Stomach smooth muscle (tissue), 2 donors: ENCODE results near the gene ATG2A.

Experiments used
- H3K27ac ChIP-seq: one replicate; pipeline ENCODE4 v1.7.0; 2013; ENCODE audit warnings: mild to moderate bottlenecking, low read length, inconsistent platforms
- H3K27me3 ChIP-seq, 2 donors: one replicate each; pipeline ENCODE4 v1.7.0; 2013; ENCODE audit warnings: low read length in 2 of 2; ENCODE audit not compliant: insufficient read depth in 2 of 2, control insufficient read depth in 1 of 2
- H3K36me3 ChIP-seq, 2 donors: one replicate each; pipeline ENCODE4 v1.7.0; 2013; ENCODE audit warnings: low read length in 2 of 2; ENCODE audit not compliant: control insufficient read depth in 2 of 2, insufficient read depth in 2 of 2
- H3K4me1 ChIP-seq: one replicate; pipeline ENCODE4 v1.7.0; 2013; ENCODE audit warnings: low read length; ENCODE audit not compliant: control insufficient read depth, insufficient read depth
- H3K4me3 ChIP-seq, 2 donors: one replicate each; pipeline ENCODE4 v1.7.0; 2013; ENCODE audit warnings: low read length in 2 of 2
- H3K9ac ChIP-seq, 2 donors: one replicate each; pipeline ENCODE4 v1.7.0; 2013; ENCODE audit warnings: low read length in 2 of 2, mild to moderate bottlenecking in 1 of 2
- H3K9me3 ChIP-seq, 2 donors: one replicate each; pipeline ENCODE4 v1.7.0; 2013; ENCODE audit warnings: low read length in 2 of 2; ENCODE audit not compliant: control insufficient read depth in 2 of 2
- donor health status: healthy.
- donor health status: Pancreatic carcinoma.

The ATG2A gene

GRCh38 chr11:64883575-64883974 lies 33.4 kb downstream of the ATG2A start:
- Histone ChIP-seq H3K27me3 (no peaks in the 10 kb centered on the region), H3K36me3 (no peaks in the 10 kb centered on the region), H3K4me3 (no peak overlapping the region), H3K27ac (no peak overlapping the region), H3K4me1 (peaks cover 25% of the 10 kb centered on the region), H3K9me3 (no peaks in the 10 kb centered on the region), H3K9ac (no peak overlapping the region)

GRCh38 chr11:64882243-64882642 lies 34.8 kb downstream of the ATG2A start:
- H3K4me3 ChIP-seq: no peak overlapping the region
- no peaks in the 10 kb centered on the region for H3K27me3 ChIP-seq
- no peaks in the 10 kb centered on the region for H3K9me3 ChIP-seq
- H3K4me1 ChIP-seq: peaks cover 13% of the 10 kb centered on the region
- no peaks in the 10 kb centered on the region for H3K36me3 ChIP-seq
- H3K9ac ChIP-seq: no peak overlapping the region
- H3K27ac ChIP-seq: no peak overlapping the region

GRCh38 chr11:64881476-64881875 lies 35.5 kb downstream of the ATG2A start:
- H3K9me3 ChIP-seq: no peaks in the 10 kb centered on the region
- no peak overlapping the region for H3K9ac ChIP-seq
- no peak overlapping the region for H3K4me3 ChIP-seq
- no peaks in the 10 kb centered on the region for H3K27me3 ChIP-seq
- peaks cover 19% of the 10 kb centered on the region for H3K4me1 ChIP-seq
- no peaks in the 10 kb centered on the region for H3K36me3 ChIP-seq
- no peak overlapping the region for H3K27ac ChIP-seq

- H3K27ac ChIP-seq: peak overlapping the region; percentile 89
- H3K4me3 ChIP-seq: no peak overlapping the region
These were observed 36.6 kb downstream of the ATG2A start for GRCh38 chr11:64880240-64881001.

GRCh38 chr11:64879244-64879900 lies 37.6 kb downstream of the ATG2A start:
- peaks cover 0 to under 1% of the 10 kb centered on the region in 2 donors for H3K36me3 ChIP-seq
- no peaks in the 10 kb centered on the region for H3K9me3 ChIP-seq
- H3K4me1 ChIP-seq: peaks cover 40% of the 10 kb centered on the region
- H3K4me3 ChIP-seq: peak overlapping the region; percentile 75 to 99
- peak overlapping the region; percentile 89 for H3K27ac ChIP-seq
- H3K9ac ChIP-seq: peak overlapping the region; percentile 88 to 92
- no peaks in the 10 kb centered on the region for H3K27me3 ChIP-seq

More at GRCh38 chr11:64880240-64881001, 36.6 kb downstream of the ATG2A start:
- Histone ChIP-seq H3K4me1 (peaks cover 29% of the 10 kb centered on the region), H3K27me3 (no peaks in the 10 kb centered on the region), H3K36me3 (no peaks in the 10 kb centered on the region), H3K9ac (no peak overlapping the region), H3K9me3 (no peaks in the 10 kb centered on the region)

GRCh38 chr11:64878494-64879243 lies 38.3 kb downstream of the ATG2A start, which contains the start of gene EHD1:
EHD1 (minus strand) TSS chr11:64878621; CDS start chr11:64878464, 157 bp downstream.
- Histone ChIP-seq H3K27ac (peak within 1 kb of the TSS; percentile 89), H3K4me1 (peaks cover 42% of the 10 kb centered on the region), H3K4me3 (peak within 1 kb of the TSS; percentile 92 to 99), H3K27me3 (no peaks in the 10 kb centered on the region), H3K36me3 (peaks cover 0 to 3% of the 10 kb centered on the region in 2 donors), H3K9me3 (no peaks in the 10 kb centered on the region), H3K9ac (peak within 1 kb of the TSS; percentile 88 to 92)

GRCh38 chr11:64878223-64878493 lies 38.9 kb downstream of the ATG2A start:
- Histone ChIP-seq H3K9ac (peak overlapping the region; percentile 81 to 91), H3K4me3 (peak overlapping the region; percentile 92 to 99), H3K9me3 (no peaks in the 10 kb centered on the region), H3K4me1 (peaks cover 46% of the 10 kb centered on the region), H3K27me3 (no peaks in the 10 kb centered on the region), H3K27ac (peak overlapping the region; percentile 89), H3K36me3 (peaks cover 3 to 6% of the 10 kb centered on the region in 2 donors)

- H3K9ac ChIP-seq: peak overlapping the region; percentile 81 to 91
- H3K27ac ChIP-seq: peak overlapping the region; percentile 89
- no peaks in the 10 kb centered on the region for H3K9me3 ChIP-seq
- H3K27me3 ChIP-seq: no peaks in the 10 kb centered on the region
- peak overlapping the region; percentile 92 to 99 for H3K4me3 ChIP-seq
- peaks cover 52% of the 10 kb centered on the region for H3K4me1 ChIP-seq
- peaks cover 7 to 12% of the 10 kb centered on the region in 2 donors for H3K36me3 ChIP-seq
These were observed 39.4 kb downstream of the ATG2A start for GRCh38 chr11:64877390-64878222.

- Histone ChIP-seq H3K36me3 (peaks cover 7 to 13% of the 10 kb centered on the region in 2 donors), H3K9me3 (no peaks in the 10 kb centered on the region), H3K4me1 (peaks cover 57% of the 10 kb centered on the region), H3K4me3 (peak overlapping the region; percentile 92 to 99), H3K27ac (peak overlapping the region; percentile 89), H3K9ac (peak overlapping the region; percentile 81 to 91), H3K27me3 (no peaks in the 10 kb centered on the region)
These were observed 40.1 kb downstream of the ATG2A start for GRCh38 chr11:64876835-64877341.

- peaks cover 11 to 19% of the 10 kb centered on the region in 2 donors for H3K36me3 ChIP-seq
- H3K27ac ChIP-seq: peak overlapping the region; percentile 89
- peaks cover 63% of the 10 kb centered on the region for H3K4me1 ChIP-seq
- no peaks in the 10 kb centered on the region for H3K9me3 ChIP-seq
- H3K27me3 ChIP-seq: no peaks in the 10 kb centered on the region
- H3K4me3 ChIP-seq: peak overlapping the region; percentile 92 to 99
- H3K9ac ChIP-seq: peak overlapping the region; percentile 81 to 91
These were observed 40.7 kb downstream of the ATG2A start for GRCh38 chr11:64876229-64876750.
